GM18498 (cell line): ENCODE results near the gene COPS9.

Experiments
- ATAC-seq: cut with Tn5 transposase; IDR thresholded peaks from one replicate; pipeline ENCODE4 v1.9.1; 2021; ENCODE audit warnings: mild to moderate bottlenecking, moderate library complexity; ENCODE audit not compliant: unreplicated experiment

Gene COPS9

GRCh38 chr2:240151477-240152031 lies 15.4 kb upstream of the COPS9 start:
- no peak for ATAC-seq

DNA sequence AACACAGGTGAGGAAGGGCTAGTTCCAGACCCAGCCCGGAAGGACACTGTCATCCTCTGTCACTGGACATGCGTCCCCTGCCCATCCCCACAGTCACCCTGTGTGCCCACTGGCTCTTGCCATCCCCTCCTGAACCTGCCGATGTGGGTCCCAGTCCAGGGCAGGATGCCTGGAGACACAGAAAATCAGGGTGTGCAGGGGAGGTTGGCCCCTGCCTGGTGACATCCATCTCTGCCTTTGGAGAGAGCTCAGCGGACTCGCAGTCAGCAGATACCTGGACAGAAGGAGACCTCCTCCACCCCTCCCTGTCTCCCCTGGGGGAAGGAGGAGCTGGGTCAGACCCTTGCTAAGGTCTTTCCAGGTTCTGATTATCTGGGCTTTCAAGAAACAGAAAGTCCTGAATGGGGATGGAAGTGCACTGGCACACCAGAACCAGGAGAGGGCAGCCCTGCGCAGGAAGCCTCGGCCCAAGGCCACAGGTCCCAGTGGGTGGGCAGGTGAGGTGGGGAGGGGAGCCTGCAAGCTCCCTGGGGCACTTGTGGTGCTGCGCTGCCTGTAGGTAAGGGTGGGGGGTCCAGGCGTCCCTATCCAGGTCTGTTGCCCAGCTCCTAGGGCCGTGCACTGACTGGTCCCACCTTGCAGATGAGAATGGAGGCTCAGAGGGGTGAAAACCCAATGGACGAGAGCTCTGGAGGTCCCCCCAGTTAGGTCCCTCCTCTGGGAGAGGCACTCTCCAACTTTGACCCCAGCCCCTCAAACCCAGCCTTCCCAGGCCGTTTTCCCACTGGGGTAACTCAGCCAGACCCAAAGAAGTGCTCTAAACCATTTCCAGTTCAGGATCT lies 14.1 kb upstream of the COPS9 start:
- no peak for ATAC-seq

GRCh38 chr2:240147911-240148587 lies 11.9 kb upstream of the COPS9 start:
- ATAC-seq = no peak

GRCh38 chr2:240147382-240147781 lies 11.3 kb upstream of the COPS9 start:
- no peak for ATAC-seq

DNA sequence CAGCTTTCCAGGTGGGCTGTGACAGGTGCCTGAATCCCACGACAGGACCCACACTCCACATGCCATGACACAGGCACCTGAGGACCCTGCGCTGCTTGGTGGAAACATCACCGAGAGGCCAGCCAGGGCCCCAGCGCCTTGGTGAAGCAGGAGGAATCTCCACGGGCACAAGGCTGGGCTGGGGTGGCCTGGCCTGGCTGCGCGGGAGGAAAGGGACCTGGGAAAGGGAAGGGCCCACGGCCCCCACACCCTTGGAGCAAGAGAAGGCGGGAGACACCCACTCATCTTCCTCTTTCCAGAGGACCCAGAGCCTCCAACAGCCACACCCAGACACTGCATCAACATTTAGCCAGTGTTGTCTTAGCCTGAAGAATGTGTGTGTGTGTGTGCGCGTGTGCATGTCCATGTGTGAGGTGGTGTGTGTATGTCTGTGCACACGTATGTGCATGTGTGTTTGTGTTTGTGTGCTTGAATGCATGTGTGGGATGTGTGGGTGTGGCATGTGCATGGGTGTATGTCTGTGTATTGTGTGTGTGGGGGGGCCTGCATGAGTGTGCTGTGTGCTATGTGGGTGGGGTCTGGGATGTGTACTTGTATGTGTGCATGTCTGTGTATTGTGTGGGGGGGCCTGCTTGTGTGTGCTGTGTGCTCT lies 10.6 kb upstream of the COPS9 start:
- no peak for ATAC-seq

GRCh38 chr2:240146141-240146561 lies 10.0 kb upstream of the COPS9 start:
- no peak for ATAC-seq

- ATAC-seq = no peak
Measured at GRCh38 chr2:240145461-240145860, 9.4 kb upstream of the COPS9 start.

DNA sequence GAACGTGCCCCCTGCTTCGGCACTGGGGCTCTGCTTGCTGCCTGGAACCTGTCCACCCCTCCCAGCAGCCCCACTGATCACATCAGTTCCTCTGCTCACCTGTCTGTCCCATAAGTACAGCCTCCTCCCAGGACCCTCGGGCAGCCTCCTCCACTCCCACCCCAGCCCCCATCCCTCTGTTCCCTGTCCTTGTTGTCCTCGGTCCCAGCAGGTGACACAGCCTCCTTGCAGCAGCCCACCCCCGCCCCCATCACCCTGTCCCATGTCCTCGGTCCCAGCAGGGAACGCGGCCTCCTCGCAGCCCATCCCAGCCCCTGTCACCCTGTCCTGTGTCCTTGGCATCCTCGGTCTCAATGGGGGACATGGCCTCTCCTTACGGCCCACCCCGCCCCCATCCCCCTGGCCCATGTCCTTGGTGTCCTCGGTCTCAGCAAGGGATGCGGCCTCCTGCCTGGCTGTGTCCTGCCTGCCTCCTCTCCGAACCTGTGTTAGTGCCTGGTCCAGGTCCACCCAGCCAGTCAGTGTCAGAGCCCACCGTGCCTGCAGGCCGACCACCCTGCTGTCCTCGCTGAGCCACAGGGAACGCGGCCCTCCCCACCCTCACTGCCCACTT lies 8.7 kb upstream of the COPS9 start:
- ATAC-seq = no peak

DNA sequence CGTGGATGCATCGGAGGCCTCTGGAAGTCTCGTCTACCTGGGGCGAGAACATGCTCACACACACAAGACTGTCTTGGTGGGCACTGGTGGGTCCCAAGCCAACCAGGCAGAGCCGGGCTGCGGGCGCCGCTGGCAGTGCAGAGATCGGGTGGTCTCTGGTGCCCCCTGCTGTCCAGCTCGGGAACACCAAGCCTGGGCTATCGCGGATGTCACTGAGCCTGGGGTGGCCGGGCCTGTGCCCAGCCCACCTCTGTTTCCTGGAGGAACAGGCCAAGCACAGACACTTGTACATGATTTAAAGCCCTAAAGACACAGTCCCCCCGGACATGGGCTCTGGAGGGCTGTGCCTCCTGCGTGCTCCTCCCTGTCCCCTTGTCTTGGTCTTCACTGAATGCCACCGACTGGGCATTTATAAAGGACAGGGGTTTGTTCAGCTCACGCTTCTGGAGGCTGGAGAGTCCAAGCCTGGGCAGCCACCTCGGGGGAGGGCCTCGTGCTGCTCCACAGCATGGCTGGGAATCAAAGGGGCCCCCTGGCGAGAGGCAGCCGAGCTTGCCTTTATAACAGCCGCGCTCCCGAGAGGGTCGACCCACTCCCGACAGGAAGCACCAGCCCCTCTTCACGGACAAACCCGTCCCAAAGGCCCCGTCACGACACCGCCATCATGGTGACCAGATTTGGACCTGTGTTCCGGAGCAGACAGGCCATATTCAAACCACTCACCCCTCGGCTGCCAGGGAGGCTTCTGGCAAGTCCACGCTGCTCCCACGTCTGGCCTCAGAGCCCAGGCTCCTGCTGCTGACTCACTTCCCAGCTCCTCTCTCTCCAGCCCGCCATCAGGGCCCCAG lies 7.9 kb upstream of the COPS9 start:
- peak; percentile 56 for ATAC-seq

DNA sequence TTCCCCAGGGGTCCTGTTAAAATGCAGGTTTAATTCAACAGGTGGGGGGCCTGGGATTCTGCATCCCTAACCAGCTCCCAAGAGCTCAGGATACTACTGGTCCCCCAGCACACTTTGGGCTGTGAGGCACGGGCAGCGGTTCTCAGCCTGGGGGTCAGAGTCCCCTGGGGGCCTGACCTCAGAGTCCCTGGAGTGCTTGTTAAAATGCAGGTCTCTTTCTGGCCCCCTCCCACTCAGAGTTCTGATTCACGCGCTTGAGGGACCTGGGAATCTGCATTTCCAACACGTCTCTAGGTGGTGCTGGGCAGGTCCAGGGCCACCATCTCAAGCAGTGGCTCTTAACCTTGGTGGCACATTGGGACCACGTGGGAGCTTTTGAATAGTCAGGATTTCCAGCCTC lies 7.2 kb upstream of the COPS9 start:
- ATAC-seq = no peak

- no peak for ATAC-seq
Measured at GRCh38 chr2:240142859-240143258, 6.8 kb upstream of the COPS9 start.

GRCh38 chr2:240142256-240142775 lies 6.2 kb upstream of the COPS9 start:
- no peak for ATAC-seq

DNA sequence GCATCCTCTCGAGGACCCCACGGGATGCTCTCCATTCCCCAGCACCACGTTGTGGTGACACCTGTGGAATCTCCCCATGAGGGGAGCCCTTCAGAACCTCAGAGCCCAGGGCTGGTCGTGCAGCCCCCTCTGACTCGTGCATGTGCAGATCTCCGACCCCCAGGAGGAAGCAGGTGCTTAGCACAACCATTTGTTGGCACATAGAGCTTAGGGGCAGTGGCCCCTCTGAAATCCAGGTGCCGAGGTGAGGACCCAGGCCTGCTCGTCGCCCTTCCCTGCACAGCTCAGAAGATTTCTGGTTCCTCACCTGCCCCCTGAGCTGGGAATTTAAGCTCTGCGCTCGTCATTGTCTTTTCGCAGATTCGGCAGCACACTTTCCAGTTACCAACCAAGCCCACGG lies 5.6 kb upstream of the COPS9 start:
- ATAC-seq = no peak

GRCh38 chr2:240140920-240141319 lies 4.8 kb upstream of the COPS9 start:
- ATAC-seq = no peak

DNA sequence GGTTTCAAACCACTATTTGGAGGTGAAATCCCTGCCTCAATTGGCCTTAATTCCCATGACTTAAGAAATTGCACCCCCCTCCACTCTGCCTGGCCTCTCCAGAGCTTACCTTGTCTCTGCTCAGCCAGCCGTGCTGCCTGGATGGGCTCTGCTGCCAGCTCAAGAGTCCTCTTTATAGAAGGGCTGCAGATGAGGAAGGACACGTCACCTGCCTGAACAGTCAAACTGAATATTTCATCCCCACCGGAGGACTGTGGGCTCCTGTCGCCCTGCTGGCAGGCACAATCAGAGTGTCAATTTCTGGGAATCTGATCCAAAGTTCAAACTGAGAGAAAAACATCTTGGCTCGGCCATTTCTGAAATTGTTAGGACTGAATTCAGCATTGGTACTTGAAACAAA lies 4.4 kb upstream of the COPS9 start, which contains the start of gene OTOS:
OTOS (minus strand) TSS at position 148 of the 400 bp plus-strand sequence. CDS start 332 bp downstream, outside the sequence.
- ATAC-seq = no peak

- ATAC-seq = no peak
Measured at GRCh38 chr2:240139666-240140393, 3.7 kb upstream of the COPS9 start.

DNA sequence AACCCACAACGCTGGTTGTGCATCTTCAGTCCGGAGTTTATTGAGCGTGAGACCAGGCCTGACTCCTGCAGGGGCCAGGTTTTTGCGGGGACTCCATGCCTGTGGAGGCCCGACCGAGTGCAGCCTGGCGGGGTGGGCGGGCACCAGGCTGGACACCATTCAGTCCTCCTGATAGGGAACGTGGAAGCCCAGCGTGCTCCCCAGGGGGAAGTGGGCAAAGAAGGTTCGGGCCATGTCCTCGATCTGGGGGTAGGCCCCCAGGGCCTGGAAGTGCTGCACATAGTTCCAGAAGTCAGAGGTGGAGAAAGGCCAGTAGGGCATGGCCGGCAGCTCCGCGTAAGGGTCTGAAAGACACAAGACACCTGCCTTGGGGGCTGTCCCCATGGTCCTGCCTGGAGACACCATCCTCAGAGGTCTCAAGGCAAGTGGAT lies 2.9 kb upstream of the COPS9 start:
- ATAC-seq = no peak

DNA sequence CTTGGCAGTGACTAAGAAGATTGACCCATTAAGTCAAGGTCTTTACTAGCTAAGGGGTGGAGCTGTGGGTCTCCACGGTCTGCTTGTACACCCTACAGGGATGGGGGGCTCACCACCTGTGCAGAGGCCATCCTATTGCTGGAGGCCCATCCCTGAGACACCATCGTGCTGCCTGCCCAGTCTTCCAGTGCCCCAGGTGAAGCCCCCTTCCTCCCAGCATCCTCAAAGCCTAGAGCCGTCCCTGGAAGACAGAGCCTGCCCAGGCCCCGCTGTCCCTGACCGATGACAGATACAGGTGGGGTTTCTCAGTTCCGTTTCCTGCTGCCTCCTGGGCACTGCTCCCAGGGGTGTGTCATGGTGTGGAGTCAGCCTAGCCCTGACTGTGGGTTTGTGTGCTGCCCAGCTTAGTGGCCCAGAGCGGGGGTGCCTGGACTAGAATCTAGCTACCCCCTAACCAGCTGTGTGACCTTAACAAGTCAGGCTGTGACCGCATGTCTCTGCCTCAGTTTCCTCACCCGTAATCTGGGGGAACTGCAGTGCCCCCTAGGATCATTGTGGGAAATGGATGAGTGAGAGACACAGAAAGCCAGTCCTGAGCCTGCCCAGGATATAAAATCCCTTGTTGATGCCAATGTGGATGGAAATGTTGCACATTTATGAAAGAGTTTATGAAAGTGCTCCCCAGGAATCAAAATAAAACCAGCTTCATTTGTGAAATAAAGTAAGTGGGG lies 2.3 kb upstream of the COPS9 start:
- no peak for ATAC-seq
